GM20431 (cell line): Measurements from ENCODE around the gene IQCN.

Source experiments
- in situ Hi-C: fragments of 300-500 bp; cut with MseI, MboI; formaldehyde crosslinking; loops from one replicate; pipeline ENCODE4 v1.15.0; 2020; ENCODE audit warnings: low sequenced_read_pairs; ENCODE audit not compliant: unreplicated experiment

Gene IQCN

GRCh38 chr19:18274219-18274780 lies at the start of gene IQCN:
Gene IQCN (minus strand): TSS chr19:18274452. CDS start chr19:18269478, 4,974 bp downstream.
- in situ Hi-C loops = loop anchor here (10.0 kb wide), 1 partner anchor 51 kb away; the partner anchor contains the start of gene LSM4

GRCh38 chr19:18322759-18323460 lies 48.7 kb upstream of the IQCN start, which contains the start of gene LSM4:
Gene LSM4 (minus strand): TSS chr19:18323076. CDS start chr19:18323020, 56 bp downstream.
- in situ Hi-C loops = loop anchor here (10.0 kb wide), 1 partner anchor 48 kb away; the partner anchor contains the start of gene IQCN

- in situ Hi-C loops = loop anchor here (10.0 kb wide), 1 partner anchor 48 kb away; the partner anchor contains the start of gene IQCN
Observed at GRCh38 chr19:18322318-18322758, 48.1 kb upstream of the IQCN start.

GRCh38 chr19:18321734-18322102 lies 47.5 kb upstream of the IQCN start:
- in situ Hi-C loops = loop anchor here (10.0 kb wide), 1 partner anchor 47 kb away; the partner anchor contains the start of gene IQCN

GRCh38 chr19:18320865-18321733 lies 46.8 kb upstream of the IQCN start:
- in situ Hi-C loops = loop anchor here (10.0 kb wide), 1 partner anchor 46 kb away; the partner anchor contains the start of gene IQCN

- in situ Hi-C loops = loop anchor here (10.0 kb wide), 1 partner anchor 45 kb away; the partner anchor contains the start of gene IQCN
Observed at GRCh38 chr19:18319591-18320135, 45.4 kb upstream of the IQCN start.

- in situ Hi-C loops = no loop called here
Observed at GRCh38 chr19:18317961-18318800, 43.9 kb upstream of the IQCN start.

- in situ Hi-C loops = no loop called here
Observed at GRCh38 chr19:18313398-18313797, 39.1 kb upstream of the IQCN start.

GRCh38 chr19:18312092-18312534 lies 37.9 kb upstream of the IQCN start:
- in situ Hi-C loops = no loop called here

GRCh38 chr19:18311502-18312091 lies 37.3 kb upstream of the IQCN start:
- in situ Hi-C loops = no loop called here

GRCh38 chr19:18310966-18311365 lies 36.7 kb upstream of the IQCN start:
- in situ Hi-C loops = no loop called here

- in situ Hi-C loops = no loop called here
Observed at GRCh38 chr19:18310118-18310909, 36.1 kb upstream of the IQCN start.

GRCh38 chr19:18309525-18310064 lies 35.3 kb upstream of the IQCN start:
- in situ Hi-C loops = no loop called here

GRCh38 chr19:18308948-18309325 lies 34.7 kb upstream of the IQCN start:
- in situ Hi-C loops = no loop called here

GRCh38 chr19:18308051-18308947 lies 34.0 kb upstream of the IQCN start:
- in situ Hi-C loops = no loop called here

- in situ Hi-C loops = no loop called here
Observed at GRCh38 chr19:18307271-18307681, 33.0 kb upstream of the IQCN start.

- in situ Hi-C loops = no loop called here
Observed at GRCh38 chr19:18306888-18307260, 32.6 kb upstream of the IQCN start.
